GM18867 (cell line): ENCODE measurements around the gene ITIH4.

Experiments
- ATAC-seq: cut with Tn5 transposase; IDR thresholded peaks from one replicate; pipeline ENCODE4 v1.9.1; 2021; ENCODE audit warnings: mild to moderate bottlenecking, moderate library complexity; ENCODE audit not compliant: unreplicated experiment

The ITIH4 gene

DNA sequence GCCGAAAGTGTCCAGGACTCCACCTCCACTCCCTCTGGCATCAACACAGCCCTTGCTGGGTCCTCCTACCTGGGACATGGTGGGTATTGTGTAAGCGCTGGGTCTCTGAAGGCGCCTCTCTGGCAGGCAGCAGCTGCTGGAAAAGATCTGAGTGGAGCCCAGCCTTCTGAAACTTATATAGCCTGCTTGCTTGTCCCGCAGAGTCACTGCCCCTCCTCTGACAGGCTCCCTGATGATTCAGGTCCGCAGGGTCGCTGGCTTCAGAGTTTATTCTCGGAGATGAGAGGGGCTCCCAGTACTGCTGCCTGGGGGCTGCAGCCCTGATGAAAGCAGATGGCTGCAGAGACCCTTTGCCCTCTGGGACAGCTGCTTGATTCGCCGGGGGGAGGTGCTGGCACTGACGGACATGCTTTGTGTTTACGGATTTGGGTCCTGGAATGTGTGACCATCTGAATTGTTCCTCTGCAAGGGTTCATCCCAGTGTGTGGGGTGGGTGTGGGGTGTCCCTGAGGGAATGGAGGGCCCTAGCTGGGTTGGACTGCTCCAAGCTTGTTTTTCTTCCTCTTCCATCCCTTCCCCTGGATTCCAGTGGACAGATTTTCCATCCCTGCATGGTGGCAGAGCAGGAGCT, 4.5 kb upstream of the ITIH4 start, which contains the start of gene MUSTN1:
TSS of gene MUSTN1 (minus strand) at position 149 of the 631 bp plus-strand sequence. CDS start at position 78, 71 bp downstream.
- no peak for ATAC-seq

DNA sequence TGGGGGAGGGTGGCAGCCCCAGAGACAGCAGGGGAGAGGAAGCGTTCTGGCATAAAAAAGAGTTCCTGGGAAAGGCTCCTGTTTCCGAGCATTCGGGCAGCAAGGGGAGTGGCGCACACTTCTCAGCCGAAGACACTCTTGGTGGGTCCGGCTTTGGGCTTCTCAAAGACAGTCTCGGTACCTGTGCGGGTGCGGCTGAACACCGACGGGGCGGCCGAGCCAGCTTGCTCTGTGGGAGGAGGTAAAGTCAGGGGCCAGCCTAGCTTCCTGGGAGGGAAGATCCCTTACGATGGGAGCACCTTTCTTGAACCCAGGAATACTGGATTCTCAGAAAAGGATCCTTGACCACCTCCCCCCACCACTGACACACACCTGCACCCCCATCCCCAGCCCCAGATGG, 2.7 kb upstream of the ITIH4 start:
- no peak for ATAC-seq

DNA sequence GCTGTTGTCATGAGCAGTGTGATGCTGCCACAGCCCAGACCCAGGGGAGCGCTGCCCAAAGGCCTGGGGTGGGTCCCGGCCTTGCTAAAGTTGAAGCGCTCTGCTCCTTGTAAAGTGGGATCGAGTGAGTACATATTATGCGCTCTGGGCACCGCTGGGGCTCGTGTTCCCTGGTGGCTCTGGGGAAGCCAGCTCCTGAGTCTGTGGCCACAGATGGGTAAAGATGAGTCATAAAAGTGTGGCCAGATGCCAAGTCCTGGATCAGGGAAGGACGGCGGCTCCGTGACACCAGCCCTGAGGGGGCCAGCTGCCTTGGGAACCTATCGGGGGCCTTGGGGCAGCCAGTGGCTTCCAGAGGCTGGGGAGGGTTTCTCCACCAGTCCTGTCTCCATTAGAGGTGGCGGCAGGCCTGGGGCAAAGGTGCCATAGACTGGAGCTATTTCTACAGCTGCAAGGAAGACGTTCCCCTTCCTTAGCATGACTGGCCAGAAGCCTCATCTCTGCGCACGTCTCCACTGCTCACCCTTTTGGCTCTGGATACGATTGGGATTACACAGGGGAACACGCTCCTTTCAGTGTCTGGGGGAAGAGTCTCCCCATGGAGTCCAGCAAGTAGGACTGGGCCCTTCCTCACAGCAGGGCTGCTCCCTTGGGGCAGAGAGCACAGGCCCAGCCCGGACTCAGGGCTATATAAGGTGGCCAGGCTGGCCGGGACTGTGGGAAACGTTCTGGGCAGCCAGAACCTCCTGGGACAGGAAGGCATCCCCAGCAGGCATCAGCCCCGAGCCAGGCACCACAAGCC, 1.2 kb upstream of the ITIH4 start:
- ATAC-seq, result no peak

DNA sequence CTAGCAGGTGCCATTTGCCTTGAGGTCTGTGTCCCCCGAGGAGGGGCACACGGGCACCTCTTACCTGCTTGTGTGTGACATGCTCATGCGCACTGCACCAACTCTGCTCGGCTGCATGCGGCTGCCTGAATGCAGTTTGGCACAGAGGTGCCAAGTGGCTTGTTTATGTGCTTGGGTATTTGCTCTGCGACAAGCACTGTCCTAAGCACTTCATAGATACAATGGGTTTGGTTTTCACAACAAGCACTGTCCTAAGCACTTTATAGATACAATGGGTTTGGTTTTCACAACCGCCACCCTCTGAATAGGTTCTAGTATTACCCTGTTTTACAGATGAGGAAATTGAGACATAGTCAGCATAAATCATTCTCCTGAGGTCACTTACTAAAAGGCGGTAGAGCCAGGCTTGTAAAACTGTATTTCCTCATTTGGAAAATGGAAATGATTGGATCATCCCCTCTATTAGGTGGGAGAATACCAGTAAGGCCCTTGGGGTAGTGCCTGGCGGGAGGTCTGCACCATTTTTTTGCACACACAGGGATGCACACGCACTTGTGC, 487 bp downstream of the ITIH4 start:
- ATAC-seq, result no peak

DNA sequence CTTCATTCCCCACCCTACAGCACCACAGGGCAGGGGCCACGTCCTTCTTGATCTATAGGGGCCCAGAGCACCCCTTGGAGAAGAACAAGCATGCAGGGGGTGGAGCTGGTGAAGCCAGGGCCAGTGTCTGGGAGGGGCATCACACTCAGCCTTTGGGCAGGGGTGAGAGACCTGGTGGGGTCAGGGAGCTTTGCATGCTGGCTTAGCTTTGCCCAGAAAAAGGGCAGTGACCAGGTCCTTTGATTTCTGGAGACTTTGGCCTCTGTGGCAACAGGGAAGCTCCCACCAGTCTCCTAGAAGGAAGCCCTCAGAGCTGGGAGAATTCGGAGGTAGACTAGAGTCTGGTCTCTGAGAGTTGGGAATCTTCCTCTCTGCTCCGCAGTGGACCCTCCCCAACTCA, 990 bp downstream of the ITIH4 start:
- no peak for ATAC-seq

DNA sequence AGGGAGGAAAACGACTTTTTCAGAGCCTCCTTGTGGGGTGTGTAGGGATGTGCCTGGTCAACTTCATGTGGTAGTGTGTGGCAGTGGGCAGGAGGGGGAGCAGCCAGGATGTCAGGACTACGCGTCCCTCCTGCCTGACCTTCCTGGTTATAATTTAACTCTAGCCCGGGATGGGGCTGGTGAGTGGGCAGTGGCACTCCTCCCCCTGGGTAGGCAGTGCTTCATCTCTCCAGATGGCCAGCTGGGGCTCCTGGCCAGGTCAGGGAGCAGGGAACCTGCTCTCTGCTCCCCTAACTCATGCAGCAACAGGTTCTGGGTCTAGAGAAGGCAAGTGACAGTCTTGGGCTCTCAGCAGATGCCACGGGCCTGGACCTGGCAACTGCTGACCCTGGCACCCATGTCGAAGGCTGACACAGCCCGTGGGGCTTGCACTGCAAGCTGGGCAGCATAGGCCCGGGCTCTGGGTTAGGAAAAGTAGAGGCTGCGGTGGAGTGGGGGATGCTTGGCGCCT, 2.6 kb downstream of the ITIH4 start:
- ATAC-seq, result no peak

DNA sequence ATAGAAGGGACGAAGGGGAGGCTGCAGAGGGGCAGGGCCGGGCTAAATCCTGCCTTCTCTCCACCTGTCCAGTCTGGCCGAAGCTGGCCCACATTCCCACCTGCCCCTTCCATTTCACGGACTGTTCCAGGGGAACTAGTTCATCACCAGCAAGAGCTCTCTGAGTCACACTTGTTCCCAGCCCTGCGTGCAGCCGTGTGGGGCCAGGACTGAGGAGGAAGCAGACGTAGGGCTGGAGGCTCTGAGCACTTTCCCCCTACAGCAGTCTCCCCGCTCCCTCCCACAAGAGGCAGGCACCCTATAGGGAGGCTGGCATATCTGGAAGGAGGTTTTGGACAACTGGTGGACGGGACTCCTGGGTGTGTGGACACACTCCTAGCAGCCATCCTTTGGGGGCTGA, 3.0 kb downstream of the ITIH4 start:
- no peak for ATAC-seq

DNA sequence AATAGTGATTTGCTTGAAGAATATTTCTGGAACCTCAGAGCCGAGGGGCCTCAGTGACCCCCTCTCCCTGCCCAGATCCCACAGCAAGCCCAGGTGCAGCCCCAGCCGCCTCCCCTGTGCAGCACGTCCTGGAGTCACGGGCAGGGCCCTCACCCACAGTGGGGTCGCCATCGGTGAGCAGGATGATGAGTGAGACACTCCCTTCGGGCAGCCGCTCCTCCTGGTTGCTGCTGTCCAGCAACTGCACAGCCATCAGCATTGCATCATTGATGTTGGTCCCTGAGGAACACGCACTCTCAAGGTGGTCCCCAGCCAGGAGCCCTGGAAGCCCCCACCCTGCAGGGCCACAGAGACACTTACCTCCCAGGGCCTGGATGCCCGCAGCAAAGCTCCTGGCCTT, 6.4 kb downstream of the ITIH4 start:
- no peak for ATAC-seq

DNA sequence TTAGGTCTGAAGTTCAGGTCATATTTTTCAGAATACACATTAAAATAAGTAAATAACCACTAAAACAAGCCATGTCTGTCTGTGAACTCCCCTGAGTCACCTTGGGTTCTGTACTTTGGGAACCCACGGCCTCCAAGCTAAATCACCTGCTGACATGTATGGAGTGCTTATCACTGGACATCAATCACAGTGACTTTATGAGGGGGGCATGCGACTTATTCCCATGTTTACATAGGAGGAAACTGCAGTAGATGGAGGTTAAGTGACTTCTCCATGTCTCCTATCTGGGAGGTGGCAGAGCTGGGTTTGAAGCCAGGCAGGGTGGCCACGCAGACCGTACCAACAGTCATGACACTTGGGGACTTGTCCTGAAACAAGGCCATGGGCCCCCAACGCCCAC, 8.1 kb downstream of the ITIH4 start:
- ATAC-seq, result no peak

DNA sequence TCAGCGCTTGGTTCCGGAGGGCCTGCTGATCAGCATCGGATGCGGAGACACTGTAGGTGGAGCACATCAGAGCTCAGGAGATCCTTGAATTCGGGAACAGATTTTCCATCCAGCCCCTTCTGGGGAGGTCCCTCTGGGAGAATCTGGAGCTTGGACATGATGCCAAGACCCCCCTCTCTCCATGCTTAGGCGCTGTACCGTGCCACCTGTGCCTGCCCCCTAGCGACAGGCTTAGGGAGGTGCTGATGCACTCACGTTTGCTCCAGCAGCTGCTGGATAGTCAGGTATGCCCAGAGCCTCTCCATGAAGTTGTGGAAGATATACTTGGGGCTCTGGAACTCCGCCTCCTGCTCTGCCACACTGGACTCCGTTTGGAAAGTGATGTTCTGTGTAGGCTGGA, 9.7 kb downstream of the ITIH4 start:
- ATAC-seq, result no peak

DNA sequence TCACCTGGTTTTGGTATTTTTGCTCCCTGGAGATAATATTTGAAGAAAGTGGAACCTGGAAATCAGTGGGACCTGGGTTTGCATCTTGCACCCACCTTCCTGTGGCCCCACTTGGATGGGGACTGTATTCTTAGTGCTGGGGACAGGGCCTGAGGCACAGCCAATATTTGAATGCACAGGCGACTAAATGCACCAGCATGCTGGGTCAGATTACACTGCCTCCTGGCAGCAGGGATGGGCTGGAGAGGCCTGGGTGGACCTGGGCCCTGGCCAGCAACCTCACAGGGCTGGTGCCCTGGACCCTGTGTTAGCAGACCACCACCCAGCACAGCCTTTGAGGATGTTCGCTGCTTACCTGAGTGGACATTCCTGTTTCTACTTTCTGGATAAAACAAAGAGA, 10.5 kb downstream of the ITIH4 start:
- no peak for ATAC-seq

DNA sequence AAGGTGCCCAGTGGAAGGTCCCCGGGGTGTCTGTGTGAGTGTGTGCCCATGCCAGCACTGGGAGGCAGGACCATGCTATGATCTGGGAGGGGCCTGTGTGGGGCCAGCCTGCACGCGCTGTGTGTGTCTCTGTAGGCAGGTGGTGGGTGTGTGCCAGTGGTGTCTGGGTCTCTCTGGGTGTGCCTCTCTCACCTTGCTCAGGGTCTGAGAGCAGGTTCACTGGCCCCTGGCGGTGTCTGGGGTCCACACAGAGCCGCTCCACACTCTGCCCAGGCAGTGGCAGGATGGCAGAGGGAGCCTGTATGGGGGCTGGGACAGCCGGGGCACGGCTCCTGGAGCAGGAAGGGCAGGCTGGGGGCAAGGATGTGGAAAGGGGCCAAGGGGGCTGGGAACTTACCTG, 12.6 kb downstream of the ITIH4 start:
- no peak for ATAC-seq

DNA sequence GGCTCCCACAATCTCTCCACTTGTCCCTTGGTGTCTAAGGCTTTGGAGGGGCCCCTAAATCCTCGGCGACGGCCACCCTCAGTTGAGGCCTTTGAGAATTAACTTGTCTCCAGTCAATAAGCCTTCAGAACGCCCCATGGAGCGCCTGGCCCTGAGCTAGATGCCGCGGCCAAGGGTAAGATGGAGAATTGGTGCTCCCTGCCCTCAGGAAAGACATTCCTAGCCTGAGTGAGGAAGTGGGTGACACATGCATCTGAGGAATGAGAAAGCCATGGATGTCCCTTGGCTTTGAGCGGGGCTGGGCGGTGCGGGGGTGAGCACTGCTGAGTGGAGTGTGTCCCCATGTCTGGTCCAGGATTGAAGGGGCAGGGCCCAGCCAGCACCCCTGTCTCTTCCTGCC, 13.3 kb downstream of the ITIH4 start:
- ATAC-seq, result no peak

DNA sequence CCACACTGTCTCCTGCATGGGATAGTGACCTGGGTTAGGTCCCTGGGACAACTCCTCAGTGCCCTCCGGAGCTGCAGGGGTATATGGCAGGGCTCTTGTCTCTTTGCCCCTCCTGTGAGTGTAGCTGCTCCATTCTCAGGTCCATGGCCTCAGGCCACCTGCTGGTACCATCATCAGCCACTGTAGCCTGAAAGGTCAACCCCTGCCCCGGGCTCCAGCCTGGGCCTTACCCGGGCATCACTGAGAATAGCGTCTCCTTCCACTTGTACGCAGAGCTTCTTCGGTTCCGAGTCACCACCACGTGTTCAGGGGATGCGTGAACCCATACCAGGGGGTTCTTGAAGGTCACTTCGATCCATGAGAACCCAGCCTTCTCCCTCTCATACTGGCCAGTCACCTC, 13.8 kb downstream of the ITIH4 start:
- ATAC-seq, result no peak

DNA sequence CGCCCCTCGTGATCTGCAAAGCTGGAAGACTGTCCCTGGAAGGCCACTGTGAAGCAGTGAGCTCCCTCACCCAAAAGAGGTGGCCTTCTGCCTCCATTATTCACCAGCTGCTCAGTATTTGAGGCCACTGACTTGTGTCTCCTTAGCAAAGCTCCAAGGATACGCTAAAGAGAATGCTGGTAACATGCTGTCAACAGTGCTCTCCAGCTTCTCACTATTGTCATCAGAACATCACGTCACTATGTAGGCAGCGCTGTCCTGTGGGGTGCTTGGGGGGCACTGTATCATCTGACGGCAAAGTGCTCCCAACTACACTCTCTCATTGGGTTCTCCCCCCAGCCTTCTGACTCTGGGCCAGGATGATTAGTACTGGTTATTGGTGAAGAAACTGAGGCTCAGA, 14.3 kb downstream of the ITIH4 start:
- no peak for ATAC-seq

DNA sequence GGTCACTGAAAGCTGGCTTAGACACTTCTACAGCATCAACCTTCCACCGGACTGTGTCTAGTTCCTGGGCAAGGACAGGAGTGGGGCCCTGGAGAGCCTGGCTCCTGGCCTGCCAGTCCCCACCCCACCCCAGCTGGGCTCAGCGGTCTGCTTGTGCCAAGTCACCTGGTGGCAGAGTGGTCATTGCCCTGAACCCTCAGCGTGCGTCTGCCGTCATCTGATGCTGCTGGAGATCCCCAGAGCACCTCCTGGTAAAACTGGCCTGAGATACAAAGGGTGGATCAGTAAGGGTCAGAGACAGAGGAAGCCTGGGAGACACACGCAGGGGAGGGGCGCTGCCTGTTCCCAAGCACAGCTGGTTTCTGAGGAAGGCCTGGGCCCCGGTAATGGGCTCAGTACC, 16.7 kb downstream of the ITIH4 start:
- no peak for ATAC-seq

DNA sequence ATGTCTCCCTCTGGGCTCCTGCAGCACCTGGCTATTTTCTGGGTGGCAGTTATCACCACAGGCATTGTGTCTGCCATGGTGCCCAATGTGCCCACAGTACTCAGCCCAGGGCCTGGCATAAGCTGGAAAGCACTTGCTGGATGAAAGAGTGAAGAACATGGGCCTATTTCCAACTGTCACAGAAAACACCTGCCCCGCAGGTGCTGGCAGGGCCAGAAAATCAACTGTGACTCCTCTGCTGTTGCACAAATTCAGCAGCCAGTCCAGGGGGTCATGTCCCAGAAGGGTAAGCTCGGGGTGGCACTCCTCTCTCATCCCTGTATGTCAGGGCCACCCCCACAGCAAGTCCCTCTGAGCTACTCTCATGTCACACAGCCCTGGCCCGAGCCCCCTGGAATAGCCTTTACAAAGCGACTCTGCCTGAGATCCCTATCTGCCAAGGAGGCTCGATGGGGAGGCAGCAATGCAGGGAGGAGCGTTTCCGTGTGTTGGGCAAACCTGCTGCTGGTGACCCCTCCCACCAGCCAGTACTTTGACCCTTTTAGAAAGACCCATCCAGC, 18.9 kb downstream of the ITIH4 start:
- no peak for ATAC-seq

DNA sequence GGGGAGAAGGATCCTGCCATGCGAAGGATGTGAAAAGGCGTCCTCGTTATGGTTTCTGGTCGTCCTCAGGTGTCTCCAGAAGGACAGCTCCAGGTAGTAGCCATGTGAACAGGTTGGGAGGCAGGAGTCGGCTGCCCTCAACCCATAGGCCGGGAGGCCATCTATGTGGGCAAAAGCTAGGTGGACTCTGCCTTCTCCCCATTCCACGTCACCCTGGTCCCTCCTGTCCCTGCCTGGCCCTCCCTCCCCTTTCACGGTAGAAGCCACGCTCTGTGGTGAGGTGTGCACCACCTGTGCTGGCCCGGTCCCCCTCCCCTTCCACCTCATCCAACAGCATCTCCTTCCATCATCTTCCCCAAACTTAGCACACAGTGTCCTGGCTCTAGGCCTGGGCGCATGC, 19.5 kb downstream of the ITIH4 start:
- ATAC-seq, result no peak

DNA sequence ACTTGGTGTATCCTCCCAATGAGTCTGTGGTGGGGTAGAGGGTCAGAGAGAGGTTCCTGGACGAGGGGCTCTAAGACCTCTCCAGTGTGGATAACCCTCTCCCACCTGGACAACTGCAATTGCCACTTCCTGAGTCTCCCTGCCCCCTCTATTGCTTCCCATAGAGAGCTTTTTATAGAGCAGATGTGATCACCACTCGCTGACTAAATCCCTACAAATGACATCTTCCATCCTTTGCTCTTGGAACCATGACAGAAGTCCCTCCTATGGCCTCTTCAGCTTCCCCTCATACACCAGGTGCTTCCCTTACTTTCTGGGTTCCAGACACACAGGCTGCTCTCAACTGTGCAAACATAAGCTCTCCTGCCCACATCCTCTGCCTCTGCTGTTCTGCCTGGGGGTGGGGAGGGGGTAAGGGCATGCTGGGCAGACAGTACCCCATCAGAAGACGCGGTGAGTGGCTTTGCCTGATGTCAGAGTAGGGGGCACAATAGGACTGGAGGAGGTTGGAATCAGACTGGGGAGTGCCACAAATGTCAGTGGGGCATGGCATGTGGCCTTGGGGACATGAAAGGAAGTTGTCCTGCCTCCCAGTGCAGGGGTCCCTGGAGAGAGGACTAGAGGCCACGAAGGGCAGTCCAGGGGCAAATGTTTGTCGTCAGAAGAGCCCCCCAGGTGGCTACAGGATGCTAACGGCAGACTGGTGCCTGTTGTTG, 20.7 kb downstream of the ITIH4 start:
- ATAC-seq, result no peak

DNA sequence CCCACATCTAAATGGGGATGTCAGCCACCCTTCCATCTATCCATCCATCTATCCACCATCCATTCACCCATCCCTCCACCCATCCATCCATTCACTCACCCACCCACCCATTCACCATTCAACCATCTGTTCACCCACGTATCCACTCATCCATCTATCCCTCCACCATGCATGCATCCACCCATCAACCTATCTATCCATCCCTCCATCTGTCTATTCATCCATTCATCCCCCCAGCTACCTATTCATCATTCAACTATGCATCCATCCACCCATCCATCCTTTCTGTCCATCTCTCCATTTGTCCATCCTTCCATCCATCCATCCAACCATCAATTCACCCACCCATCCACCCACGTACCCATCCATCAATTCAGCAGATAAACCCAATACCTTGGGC, 21.3 kb downstream of the ITIH4 start:
- no peak for ATAC-seq
